Activated CD8-positive, alpha-beta memory T cell treated with anti-CD3 and anti-CD28 coated beads, Interleukin-2, amount 50 U/mL, for 24 hours (primary cell): ENCODE results near the gene NCOA3.
"Not testable (repeated sequence)": the region's sequence is repeated elsewhere in the genome, so short reads cannot be mapped to it uniquely, and the experiment has no call there.

Experiments used
- DNase-seq: peaks from one replicate; pipeline ENCODE4 v3.0.0-alpha.2; 2020; ENCODE audit errors: extremely low read depth

The NCOA3 gene

DNA sequence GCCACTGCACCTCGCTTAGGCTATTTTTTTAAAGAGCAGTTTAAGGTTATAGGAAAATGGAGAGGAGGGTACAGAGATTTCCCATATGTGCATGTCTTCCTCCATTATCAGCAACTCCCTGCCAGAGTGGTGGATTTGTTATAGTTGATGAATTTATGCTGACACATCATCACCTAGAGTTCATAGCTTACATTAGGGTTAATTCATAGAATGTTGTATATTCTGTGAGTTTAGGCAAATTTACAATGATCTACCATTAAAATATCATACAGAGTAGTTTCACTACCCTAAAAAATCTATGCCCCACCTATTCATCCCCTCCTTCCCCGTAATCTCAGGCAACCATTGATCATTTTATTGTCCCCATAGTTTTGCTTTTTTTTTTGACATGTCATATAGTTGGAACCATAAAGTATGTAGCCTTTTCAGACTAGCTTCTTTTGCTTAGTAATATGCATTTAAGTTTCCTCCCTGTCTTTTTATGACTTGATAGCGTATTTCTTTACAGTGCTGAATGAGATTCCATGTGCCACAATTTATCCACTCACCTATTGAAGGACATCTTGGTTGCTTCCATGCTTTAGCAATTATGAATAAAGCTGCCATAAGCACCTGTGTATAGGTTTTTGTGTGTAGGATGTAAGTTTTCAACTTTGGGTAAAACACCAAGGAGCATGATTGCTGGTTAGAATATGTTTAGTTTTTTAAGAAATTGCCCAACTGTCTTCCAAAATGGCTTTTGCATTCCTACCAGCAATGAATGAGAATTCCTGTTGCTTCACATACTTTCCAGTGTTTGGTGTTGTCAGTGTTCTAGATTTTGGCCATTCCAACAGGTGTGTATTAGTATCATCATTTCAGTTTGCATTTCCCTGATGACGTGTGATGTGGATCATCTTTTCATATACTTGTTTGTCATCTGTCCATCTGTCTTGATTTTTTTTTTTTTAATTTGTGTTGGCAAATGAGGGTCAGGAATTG lies 60.2 kb downstream of the NCOA3 start:
- no peak for DNase-seq

DNA sequence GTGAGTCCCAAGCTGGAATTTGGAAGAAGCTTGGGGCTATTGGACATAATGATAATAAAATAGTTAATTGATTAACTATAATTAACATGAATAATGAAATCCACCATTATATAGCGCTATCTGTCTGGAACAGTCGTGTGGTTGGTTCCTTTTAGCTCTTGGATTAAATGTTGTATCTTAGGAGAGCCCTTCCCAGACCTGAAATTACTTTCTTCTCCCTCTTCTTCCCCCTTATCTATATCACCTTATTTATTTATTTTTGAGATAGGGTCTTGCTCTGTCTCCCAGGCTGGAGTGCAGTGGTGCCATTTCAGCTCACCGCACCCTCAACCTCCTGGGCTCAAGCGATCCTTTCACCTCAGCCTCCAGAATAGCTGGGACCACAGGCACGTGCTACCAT lies 64.6 kb downstream of the NCOA3 start:
- no peak for DNase-seq

DNA sequence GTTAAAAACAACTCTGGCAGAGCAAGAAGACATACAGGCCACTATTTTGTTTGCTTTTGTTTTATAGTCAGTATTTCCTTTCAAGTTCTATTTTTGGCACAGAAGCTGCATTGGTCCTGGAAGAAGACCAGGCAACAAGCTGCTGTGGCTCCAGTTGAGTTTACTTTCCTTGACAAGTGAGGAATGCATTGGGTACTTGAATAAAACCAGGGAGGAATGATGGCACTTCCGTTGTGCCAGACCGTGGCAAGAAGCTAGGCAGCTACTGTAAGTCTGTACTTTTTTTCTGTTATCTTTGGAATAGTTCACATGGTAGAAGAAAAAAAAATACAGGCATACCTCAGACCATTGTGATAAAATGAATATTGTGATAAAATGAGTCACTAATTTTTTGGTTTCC lies 66.3 kb downstream of the NCOA3 start:
- no peak for DNase-seq

DNA sequence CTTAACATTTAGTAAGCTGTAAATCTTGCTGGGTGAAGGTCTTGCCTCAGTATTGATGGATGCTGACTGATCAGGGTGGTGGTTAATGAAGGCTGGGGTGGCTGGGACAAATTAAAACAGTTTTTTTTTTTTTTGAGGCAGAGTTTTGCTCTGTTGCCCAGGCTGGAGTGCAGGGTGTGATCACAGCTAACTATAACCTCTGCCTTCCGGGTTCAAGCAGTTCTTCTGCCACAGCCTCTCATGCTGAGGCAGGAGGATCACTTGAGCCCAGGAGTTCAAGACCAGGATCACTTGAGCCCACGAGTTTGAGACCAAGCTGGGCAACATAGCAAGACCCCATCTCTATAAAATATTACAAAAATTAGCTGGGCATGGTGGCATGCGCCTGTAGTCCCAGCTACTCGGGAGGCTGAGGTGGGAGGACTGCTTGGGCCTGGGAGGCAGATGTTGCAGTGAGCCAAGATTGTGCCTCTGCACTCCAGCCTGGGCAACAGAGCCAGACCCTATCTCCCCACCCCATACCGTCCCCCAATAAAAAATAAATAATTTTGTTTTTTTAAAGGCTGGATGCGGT lies 67.2 kb downstream of the NCOA3 start:
- DNase-seq, result no peak

DNA sequence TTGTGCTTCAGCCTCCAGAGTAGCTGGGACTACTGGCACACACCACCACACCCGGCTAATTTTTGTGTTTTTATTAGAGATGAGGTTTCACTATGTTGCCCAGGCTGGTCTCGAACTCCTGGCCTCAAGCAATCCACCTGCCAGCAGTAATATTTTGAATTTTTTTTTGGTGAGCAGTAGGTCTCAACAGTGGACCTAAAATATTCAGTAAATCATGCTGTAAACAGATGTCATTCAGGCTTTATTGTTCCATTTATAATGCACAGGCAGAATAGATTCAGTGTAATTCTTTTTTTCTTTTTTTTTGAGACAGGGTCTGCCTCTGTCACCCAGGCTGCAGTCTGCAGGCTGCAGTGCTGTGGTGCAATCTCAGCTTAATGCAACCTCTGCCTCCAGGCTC lies 69.7 kb downstream of the NCOA3 start:
- DNase-seq, result no peak

DNA sequence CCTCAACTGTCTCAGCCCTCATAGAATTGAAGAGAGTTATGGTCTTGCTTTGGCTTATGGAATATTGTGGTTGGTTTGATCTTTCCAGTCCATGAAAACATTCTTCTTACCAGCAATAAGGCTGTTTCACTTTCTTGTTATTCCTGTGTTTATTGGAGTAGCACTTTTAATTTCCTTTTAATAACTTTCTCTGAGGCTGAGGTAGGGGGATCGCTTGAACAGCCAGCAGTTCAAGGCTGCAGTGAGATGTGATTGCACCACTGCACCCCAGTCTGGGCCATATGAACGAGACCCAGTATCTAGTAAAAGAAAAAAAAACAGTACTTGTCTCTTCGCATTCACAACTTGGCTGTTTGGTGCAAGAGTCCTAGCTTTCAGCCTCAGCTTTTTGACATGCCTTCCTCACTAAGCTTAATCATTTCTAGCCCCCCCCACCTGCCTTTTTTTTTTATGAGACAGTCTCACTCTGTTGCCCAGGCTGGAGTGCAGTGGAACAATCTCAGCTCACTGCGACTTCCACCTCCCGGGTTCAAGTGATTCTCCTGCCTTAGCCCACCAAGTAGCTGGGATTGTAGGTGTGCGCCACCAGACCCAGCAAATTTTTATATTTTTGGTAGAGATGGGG lies 70.5 kb downstream of the NCOA3 start:
- DNase-seq, result no peak

DNA sequence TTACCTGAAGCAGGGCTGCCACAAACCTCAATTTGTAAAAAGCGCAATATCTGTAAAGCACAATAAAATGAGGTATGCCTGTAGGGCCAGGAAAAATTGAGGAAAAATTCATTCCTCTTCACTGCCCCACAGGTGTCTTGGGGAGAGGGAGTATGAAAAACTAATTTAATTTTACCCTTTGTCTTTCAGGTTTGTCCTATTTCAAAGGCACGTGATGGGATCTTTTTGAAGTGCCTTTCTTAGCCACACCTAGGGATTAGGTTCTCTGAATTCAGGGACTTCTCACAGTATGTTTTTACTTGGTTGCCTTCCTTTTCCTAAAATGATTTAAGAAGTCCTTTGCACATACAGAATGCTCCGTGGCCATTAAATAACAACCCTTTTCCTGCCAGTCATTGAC lies 71.9 kb downstream of the NCOA3 start:
- no peak for DNase-seq

DNA sequence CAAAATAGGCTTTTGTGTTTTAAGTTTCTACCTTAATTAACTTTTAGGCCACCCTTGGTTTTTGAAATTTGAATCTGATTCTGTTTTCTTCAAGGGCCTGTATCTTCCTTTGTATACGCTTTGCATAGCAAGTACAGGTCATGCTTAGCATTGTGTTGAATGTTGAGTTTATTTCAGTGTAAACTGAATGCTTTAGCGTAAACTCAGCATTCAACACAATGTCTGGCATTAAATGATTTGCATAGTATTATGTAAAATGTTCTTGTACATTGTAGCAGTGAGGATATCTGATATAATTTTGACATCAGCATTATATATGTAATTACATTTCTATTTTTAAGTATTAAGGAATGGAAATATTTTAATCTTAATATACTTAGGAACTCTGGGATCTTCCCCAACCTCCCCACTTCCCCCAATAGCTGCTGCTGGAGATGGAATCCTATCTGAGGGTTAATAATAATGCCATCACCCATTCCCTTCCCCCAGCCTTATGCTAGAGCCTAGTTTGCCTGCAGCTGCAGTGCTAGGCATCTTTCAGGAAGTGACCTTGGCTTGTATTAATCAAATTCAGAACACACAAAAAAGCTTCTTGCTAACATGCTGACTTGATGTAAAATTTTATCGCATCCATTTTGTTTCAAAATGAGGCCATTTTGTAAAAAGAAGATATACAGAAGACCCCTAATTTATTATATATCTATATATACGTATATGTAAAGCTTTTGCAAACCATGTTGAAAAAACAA lies 73.1 kb downstream of the NCOA3 start:
- no peak for DNase-seq

DNA sequence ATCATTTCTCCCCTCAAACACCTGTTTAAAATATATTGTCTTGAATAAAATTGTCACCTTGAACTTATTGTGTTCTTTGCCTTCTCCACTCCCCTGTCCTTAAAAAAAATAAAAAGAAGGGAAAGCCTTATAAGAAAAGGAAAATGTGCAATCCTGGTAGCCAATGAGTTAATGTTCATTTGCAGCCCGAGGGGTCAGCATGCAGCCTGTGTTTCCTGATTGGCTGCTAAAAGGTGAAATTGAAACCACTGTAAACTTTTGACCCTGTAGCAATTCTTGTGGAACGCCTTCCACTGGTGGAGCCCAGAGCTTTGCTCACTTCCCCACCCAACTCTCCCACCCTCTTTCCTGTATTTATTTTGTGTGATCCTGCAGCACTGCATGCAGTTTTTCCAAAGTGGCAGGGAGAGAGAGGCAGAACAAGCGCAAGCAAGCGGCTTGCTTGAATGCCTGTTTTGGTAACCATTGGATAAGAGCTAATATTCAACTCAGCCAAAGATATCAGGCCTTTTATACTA lies 74.9 kb downstream of the NCOA3 start:
- no peak for DNase-seq

DNA sequence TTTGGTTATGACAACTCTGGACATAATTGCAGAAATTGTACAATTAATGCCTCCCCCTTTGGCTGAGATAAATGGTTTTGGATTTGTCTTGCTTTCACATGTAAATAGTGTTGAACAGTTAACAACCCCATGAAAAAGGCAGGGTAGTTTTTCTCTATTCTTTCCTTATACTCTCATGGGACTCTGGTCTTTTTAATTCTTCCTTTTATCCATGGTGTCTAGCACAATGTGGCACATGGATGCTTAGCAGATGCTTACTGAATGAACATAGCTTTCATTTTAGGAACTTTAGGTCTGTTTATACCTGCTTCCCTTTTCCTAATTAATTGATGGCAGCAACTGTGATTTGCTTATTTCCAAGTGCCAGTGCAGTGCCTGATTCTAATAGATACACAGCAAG lies 75.6 kb downstream of the NCOA3 start:
- DNase-seq, result no peak

DNA sequence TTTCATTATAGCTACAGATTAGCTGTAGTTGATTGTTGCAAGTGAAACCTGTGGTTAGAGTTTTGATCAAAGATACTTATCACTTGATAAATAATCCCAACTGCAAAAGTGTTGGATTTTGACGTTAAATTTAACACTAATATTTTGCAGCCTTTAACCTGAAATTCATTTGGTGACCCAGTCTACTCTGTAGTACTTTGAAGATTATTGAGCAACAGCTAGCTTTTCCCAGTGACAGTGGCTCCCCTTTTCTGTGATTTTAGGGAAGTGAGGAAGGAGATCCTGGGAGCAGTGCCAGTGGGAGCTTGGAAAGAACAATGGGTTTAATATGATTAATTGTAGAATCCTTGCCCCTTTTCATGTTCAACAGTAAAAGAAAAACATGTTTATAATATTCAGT lies 76.9 kb downstream of the NCOA3 start:
- no peak for DNase-seq

DNA sequence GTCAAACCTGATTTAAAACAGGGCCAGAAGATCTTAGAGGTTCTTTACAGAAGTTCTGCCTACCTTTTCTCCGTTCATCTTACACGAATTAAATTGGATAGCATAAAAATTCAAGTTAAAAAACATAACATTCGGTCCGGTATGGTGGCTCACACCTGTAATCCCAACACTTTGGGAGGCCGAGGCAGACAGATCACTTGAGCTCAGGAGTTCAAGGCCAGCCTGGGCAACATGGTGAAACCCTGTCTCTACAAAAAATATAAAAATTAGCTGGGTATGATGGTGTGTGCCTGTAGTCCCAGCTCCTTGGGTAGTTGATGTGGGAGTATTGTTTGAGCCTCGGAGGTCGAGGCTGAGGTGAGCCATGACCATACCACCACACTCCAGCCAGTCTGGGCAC lies 79.0 kb downstream of the NCOA3 start:
- DNase-seq, result not testable (repeated sequence)

DNA sequence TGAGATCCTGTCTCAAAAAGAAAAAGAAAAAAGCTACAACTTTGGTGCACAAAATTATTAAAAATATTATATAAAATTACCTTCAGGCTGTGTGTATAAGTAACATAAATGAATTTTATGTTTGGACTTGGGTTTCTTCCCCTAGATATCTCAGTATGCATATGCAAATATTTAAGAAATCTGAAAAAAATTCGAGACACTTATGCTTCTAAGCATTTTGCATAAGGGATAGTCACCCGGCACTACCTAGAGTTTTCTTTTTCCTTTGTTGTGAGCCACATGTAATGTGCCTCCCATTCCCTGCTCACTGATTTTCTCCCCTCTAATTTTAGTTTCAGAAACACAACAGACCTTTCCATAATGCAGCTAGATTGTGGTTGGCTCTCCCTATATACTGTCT lies 79.4 kb downstream of the NCOA3 start:
- DNase-seq, result no peak

DNA sequence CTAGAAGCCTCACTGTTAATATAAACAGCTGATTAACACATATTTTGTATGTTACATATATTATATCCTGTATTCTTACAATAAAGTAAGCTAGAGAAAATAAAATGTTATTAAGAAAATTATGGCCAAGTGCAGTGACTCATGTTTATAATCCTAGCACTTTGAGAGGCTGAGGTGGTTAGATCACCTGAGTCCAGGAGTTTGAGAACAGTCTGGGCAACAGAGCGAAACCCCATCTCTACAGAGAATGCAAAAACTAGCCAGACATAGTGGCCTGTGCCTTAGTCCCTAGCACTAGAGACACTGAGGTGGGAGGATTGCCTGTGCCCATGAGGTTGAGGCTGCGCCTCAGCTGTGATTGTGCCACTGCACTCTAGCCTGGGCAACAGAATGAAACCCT lies 81.9 kb downstream of the NCOA3 start:
- no peak for DNase-seq

DNA sequence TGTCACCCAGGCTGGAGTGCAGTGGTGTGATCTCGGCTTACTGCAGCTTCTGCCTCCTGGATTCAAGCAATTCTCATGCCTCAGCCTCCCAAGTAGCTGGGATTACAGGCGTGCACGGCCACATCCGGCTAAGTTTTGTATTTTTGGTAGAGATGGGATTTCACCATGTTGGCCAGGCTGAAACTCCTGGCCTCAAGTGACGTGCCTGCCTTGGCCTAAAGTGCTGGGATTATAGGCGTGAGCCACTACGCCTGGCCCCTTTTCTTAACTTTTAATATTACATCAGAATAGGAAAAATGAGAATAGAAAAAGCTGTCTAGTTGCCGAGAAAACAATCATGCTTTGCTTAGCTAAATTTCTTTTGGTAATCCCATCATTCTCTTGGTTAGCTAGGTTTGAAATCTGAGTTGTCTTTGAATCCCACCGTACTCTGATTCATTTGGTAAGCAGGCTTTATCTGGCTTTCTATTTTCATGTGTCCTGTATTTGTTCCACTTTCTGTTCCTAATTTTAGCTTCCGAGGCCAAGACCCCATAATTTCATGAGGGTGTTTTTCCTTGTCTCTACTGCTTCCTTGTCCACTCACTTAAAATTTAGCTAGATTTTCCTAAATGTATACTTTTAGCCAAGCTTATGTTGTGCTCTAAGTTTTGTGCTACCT lies 83.5 kb downstream of the NCOA3 start:
- no peak for DNase-seq

DNA sequence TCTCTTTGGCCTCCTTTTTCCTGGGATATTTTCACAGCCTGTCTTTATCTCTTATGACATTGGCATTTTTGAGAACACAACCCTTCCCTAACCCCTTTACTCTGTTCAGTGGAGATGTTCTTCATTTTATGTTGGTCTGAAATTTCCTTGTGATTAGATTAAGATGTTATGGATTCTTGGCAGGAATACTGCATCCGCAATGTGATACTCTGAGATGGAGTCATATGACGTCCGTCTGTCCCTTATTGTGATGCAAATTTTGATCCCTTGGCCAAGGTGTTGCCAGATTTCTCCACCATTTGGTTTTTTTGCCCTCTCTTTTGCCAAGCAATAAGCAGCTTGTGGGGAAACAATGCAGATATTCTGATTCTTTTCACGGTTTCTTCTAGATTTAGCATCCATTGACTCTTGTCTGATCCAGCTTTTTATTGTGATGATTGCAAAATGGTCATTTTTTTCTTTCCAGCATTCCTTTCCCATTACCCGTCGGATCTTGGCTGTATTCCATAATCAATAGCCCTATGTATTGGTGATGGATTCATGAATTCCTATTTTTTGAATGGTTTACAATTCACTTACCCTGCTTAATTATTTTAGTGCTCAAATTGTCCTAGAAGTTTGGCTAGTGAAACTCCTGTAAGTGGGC lies 85.1 kb downstream of the NCOA3 start:
- DNase-seq, result no peak

DNA sequence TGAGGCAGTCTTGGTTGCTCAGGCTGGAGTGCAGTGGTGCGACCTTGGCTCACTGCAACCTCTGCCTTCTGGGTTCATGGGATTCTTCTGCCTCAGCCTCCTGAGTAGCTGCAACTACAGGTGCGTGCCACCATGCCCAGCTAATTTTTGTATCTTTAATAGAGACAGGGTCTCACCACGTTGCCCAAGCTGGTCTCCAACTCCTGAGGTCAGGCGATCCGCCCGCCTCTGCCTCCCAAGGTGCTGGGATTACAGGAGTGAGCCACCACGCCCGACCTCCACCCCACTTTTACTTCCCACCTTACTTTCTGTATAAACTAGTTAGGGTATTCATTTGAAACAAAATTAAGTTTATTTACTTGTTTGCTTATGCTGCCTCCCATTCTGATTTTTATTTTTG lies 86.5 kb downstream of the NCOA3 start:
- DNase-seq, result no peak

DNA sequence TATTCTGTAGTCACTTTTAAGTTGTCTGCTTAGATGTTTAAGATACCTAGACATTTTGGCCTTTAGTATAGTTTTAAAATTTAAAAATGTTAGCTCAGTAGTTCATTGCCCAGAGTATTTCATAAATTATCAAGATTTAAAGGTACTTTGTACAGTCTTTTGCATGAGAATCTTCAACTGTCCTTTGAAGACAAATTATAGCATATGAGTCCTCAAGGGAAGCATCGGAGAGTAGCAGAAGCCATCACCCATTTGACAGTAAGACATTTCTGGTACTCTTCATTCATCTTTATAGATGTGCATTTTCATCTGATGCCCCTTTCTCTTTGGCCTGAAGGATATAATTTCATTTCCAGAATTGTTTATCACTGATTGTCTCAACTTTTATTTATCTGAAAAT lies 89.5 kb downstream of the NCOA3 start:
- DNase-seq, result no peak

DNA sequence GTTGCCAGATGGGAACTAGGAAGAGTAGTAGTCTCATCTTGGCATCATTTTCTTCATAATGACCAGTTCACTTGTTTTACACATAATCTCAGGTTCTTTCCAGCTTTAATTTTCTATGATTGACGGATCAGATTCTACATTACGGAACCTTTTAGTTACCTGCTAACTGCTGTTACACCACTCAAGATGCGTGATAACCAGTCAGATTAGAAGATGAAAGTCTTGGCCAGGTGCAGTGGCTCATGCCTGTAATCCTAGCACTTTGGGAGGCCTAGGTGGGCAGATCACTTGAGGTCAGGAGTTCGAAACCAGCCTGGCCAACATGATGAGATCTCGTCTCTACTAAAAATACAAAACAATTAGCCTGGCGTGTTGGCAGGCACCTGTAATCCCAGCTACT lies 92.5 kb downstream of the NCOA3 start:
- no peak for DNase-seq

DNA sequence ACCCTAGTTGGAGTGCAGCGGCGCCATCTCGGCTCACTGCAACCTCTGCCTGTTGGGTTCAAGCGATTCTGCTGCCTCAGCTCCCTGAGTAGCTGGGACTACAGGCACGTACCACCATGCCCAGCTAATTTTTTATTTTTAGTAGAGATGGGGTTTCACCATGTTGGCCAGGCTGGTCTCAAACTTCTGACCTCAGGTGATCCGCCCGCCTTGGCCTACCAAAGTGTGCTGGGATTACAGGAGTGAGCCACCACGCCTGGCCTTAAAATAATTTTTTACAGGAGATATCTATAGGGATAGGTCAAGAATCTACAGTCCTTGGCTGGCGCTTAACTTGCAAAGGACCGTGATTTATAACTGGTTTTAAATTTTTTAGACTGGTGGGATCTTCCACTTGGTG lies 93.5 kb downstream of the NCOA3 start:
- DNase-seq, result not testable (repeated sequence)

DNA sequence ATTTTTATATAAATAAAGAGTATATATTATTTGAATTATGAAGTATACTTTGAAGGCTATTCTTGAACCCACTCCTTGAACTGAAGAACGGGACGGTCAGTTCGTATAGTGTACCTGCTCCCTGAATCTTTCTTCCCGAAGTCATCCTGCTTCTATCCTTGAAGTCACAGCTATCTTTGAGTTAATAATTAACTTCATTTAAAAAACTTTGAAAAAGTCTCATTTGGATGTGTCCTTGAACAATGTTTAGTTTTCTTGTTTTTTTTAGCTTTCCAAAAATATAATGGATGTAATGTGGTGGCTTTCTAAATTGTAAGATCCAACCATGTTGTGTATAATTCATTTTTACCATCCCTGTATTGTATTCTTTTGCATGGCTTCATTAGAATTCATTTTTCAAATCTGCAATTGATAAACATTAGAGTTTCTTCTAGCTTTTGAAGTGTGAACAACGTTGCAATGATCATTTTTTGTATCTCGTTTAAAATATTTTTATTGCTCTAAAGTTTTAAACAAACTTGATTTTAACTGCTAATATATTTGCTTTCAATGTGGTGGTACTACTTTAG lies 94.4 kb downstream of the NCOA3 start:
- DNase-seq, result no peak
